NB4 (cell line): Measurements from ENCODE around the gene EXOC4.

Experiments
- CTCF ChIP-seq: IDR thresholded peaks from one replicate; pipeline ENCODE4 v1.5.1; 2012; ENCODE audit warnings: low read depth, low read length
- MAX ChIP-seq: IDR thresholded peaks from 2 replicates; pipeline ENCODE4 v1.6.1; 2011; ENCODE audit warnings: low read depth, low read length
- MYC ChIP-seq: IDR thresholded peaks from 2 replicates; pipeline ENCODE4 v1.6.1; 2011; ENCODE audit warnings: low read depth, low read length
- POLR2A ChIP-seq: IDR thresholded peaks from 2 replicates; pipeline ENCODE4 v1.6.1; 2011; ENCODE audit warnings: mild to moderate bottlenecking; ENCODE audit not compliant: insufficient read length; ENCODE audit errors: extremely low read depth

DNA sequence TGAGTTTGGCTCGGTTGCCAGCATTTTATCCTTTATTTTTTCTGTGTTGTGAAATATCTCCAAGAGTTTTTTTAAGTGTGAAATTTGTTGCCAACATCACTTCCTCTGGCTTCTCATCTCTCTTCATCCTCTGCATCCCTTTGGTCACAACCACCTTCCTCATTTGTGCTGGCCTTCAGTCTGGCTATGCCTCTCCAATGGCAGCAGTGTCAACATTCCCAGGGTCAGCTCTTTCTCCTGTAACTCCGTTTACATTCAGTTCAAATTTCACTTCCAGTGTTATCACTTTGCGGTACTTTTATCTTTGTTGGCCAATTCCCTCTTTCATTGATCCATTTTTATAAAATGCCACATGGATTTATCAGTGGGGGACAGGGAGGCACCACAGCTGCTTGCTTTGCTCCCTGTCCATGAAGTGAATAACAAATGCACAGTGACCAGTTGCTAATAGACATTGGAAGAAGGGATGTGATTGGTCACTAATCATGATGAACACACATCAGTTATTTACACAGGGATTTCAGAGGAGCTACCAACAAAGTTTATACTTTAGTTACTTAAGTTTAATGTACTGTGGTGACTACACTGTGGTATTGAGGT, 562.8 kb downstream of the EXOC4 start:
- TF ChIP-seq CTCF (no peak), POLR2A (no peak), MAX (no peak), MYC (no peak)
